Adipocyte (in vitro differentiated cells): ENCODE results near the gene LDLRAD2.

ENCODE experiments used
- DNase-seq: peaks from one replicate; pipeline ENCODE4 v3.0.0-alpha.2; 2015; ENCODE audit warnings: low read depth
- H3K27me3 ChIP-seq: replicated peaks from 2 replicates; pipeline ENCODE4 v1.7.0; 2013; ENCODE audit warnings: mild to moderate bottlenecking, low read length, moderate library complexity; ENCODE audit not compliant: control insufficient read depth, insufficient read depth
- H3K36me3 ChIP-seq: 2 replicates; pipeline ENCODE4 v1.7.0; 2013; ENCODE audit warnings: low read length, mild to moderate bottlenecking, moderate library complexity; ENCODE audit not compliant: control insufficient read depth, insufficient read depth, severe bottlenecking
- H3K4me1 ChIP-seq: 2 replicates; pipeline ENCODE4 v1.7.0; 2013; ENCODE audit warnings: mild to moderate bottlenecking, low read length, moderate library complexity; ENCODE audit not compliant: control insufficient read depth, insufficient read depth
- H3K4me3 ChIP-seq: 2 replicates; pipeline ENCODE4 v1.7.0; 2013; ENCODE audit warnings: mild to moderate bottlenecking, low read length, moderate library complexity
- H3K9ac ChIP-seq: 2 replicates; pipeline ENCODE4 v1.7.0; 2013; ENCODE audit warnings: mild to moderate bottlenecking, low read length, moderate library complexity
- H3K9me3 ChIP-seq: 2 replicates; pipeline ENCODE4 v1.7.0; 2013; ENCODE audit warnings: mild to moderate bottlenecking, low read length, moderate library complexity; ENCODE audit not compliant: control insufficient read depth

The LDLRAD2 gene

DNA sequence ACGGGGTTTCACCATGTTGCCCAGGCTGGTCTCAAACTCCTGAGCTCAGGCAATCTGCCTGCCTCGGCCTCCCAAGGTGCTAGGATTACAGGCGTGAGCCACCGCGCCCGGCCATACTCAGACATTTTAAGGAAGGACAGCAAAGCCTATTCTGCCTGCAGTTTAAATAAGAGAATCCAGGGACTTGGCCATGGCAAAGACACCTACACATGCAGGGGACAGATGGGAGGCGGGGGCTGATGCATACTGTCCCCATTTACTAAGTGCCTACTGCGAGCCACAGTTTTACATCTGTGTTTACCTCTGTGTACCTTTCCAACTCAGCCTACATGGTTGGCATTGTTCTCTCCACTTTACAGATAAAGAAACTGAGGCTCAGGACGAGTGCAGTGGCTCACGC is 25.4 kb downstream of the LDLRAD2 start:
- H3K9me3 ChIP-seq: no peaks in the 10 kb centered on the region
- peaks cover 99% of the 10 kb centered on the region for H3K36me3 ChIP-seq
- H3K9ac ChIP-seq: no peak overlapping the region
- DNase-seq: no peak
- no peaks in the 10 kb centered on the region for H3K27me3 ChIP-seq
- no peaks in the 10 kb centered on the region for H3K4me1 ChIP-seq
- H3K4me3 ChIP-seq: no peak overlapping the region

DNA sequence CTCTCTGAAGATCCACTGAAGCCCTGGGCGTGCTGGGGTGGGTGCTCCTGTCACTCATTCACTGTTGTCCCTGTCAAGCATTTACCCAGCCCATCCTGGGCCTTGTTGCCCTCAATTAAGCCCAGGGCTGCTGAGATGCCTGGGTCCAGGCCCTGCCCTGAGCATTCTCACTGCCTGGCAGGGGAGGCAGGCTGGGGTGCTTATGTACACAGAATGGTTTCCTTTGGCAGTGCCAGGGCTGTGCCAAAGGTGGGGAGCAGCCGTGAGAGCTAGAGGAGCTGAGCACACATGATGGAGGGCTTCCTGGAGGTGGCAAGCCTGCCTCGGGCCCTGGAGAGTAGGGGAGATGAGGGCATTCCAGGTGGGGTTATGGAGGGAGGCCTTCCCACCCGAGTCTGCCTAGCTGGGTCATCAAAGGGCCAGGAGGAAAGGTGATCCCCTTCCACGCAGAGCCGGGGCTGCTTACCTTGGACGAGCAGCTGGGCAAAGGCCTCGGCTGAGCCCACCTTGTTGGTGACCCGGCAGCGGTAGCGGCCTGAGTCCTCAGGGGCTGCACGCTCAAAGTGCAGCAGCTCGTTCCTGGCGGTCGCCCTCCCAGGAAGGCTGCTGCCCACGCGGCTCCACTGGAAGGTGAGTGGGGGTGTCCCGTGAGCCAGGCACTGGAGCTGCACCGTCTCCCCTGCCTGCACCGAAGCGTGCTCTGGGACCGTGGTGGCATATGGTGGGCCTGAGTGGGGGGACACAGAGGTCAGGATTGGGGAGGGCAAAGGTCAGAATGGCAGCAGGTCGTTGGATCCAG is 26.5 kb downstream of the LDLRAD2 start:
- no peak overlapping the region for H3K4me3 ChIP-seq
- peaks cover 99% of the 10 kb centered on the region for H3K36me3 ChIP-seq
- no peaks in the 10 kb centered on the region for H3K27me3 ChIP-seq
- H3K9me3 ChIP-seq: no peaks in the 10 kb centered on the region
- no peak overlapping the region for H3K9ac ChIP-seq
- no peak for DNase-seq
- H3K4me1 ChIP-seq: no peaks in the 10 kb centered on the region

DNA sequence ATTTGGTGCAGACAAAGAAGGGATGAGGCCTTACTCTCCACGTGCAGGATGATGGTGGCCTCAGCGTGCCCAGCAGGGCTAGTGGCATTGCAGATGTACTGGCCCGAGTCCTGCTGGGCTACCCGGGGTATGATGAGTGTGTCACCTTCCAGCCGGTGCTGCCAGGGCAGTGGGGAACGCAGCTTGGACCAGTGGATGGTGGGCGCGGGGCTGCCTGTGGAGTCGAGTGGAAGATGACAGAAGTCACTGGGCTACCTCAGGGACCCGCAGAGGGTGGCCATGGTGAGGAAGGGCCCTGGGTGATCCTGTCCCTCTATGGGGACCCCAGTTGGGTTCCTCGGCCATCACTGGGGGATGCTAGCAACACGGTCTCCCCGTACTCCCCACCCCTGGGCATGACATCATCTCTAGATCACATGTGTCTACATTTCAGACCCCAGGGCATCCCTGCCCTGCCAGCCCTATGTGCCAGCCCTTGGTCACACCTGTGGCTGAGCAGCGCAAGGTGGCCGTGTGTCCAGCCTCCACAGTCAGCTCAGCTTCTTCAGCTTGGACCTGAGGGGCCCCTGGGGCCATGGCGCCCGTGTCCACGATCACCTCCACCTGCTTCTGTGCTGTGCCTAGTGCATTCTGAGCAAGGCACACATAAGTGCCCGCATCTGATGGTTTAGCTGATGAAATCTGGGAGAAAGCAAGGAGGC is 27.4 kb downstream of the LDLRAD2 start:
- Histone ChIP-seq H3K36me3 (peaks cover 99% of the 10 kb centered on the region), H3K9me3 (no peaks in the 10 kb centered on the region), H3K4me1 (no peaks in the 10 kb centered on the region), H3K4me3 (no peak overlapping the region), H3K9ac (no peak overlapping the region), H3K27me3 (no peaks in the 10 kb centered on the region)
- no peak for DNase-seq

DNA sequence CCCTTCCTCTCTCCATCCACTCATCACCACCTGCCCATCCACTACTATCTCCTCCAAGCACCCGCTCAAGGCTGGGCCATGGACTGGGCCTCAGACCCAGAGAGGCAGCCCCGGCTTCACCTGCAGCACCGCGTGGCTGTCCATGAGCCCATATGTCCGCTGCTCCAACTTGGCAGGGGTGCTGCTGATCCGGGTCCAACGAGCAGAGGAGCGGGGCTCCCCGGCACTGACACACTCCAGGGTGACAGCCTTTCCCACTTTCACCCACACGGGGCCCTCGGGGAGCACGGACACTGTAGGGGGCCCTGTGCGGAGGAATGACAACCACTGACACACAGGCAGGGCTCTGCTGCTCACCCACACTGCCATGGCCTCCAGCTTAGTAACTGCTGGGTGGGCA is 28.9 kb downstream of the LDLRAD2 start:
- Histone ChIP-seq H3K9ac (no peak overlapping the region), H3K36me3 (peaks cover 98% of the 10 kb centered on the region)

DNA sequence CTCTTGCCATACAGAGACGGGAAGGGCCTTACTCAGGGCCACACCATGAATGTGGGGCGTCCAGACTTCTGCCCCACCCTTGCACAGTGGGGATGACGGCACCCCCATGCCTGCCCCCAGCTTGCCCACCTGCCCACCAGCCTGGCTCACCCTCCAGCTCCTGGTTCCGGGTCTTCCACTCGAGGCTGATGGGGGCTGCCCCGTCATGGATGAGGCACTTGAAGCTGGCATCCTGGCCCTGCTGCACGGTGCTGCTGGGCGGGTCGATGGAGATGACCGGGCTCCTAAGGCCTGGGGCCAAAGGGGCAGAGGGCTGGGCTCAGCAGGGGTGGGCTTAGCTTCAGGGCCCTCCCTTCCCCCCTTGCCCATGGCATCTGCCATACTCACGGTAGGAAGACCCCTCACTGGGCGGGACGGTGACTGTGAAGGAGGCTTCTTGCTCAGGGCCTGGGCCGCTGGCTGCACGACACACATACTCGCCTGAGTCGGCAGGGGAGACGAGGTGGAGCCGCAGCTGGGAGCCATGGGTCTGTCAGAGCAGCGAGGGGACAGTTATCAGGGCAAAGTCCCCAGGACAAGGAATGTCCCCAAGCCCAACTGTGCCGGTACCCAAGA is 29.9 kb downstream of the LDLRAD2 start:
- H3K36me3 ChIP-seq: peaks cover 98% of the 10 kb centered on the region

More for the DNA sequence above, 28.9 kb downstream of the LDLRAD2 start:
- no peak for DNase-seq
- no peaks in the 10 kb centered on the region for H3K4me1 ChIP-seq
- no peaks in the 10 kb centered on the region for H3K9me3 ChIP-seq
- no peaks in the 10 kb centered on the region for H3K27me3 ChIP-seq
- H3K4me3 ChIP-seq: no peak overlapping the region

DNA sequence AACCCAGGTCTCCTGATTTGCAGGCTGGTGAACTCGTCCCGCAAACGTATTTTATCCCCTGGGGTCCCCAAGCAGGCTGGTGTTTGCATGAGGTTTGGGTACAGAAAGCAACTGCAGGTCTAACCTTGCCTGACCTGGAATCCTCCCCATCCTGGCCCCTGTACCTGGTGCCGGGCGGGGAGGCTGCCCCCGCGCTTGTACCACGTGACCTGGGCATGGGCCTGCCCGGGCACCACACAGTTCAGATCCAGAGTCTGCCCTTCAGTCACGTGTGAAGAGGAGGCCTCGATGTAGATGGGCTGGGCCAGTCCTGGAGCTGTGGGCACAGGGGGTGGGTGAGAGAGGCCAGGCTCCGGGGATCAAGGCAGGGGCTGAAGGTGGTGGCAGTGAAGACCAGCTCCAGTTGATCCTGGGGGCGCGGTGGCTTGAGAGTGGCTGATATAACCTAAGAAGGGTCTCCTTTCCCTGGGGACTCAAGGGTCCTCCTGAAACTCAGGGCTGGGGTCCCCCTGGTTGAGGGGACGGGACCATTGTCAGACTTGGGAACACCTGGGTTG is 30.6 kb downstream of the LDLRAD2 start:
- H3K27me3 ChIP-seq: no peaks in the 10 kb centered on the region
- no peaks in the 10 kb centered on the region for H3K4me1 ChIP-seq
- DNase-seq: no peak
- no peaks in the 10 kb centered on the region for H3K9me3 ChIP-seq
- H3K9ac ChIP-seq: no peak overlapping the region
- H3K36me3 ChIP-seq: peaks cover 98% of the 10 kb centered on the region
- H3K4me3 ChIP-seq: no peak overlapping the region

More for the DNA sequence above, 29.9 kb downstream of the LDLRAD2 start:
- Histone ChIP-seq H3K27me3 (no peaks in the 10 kb centered on the region), H3K4me3 (no peak overlapping the region), H3K9ac (no peak overlapping the region), H3K4me1 (no peaks in the 10 kb centered on the region), H3K9me3 (no peaks in the 10 kb centered on the region)
- DNase-seq: no peak

DNA sequence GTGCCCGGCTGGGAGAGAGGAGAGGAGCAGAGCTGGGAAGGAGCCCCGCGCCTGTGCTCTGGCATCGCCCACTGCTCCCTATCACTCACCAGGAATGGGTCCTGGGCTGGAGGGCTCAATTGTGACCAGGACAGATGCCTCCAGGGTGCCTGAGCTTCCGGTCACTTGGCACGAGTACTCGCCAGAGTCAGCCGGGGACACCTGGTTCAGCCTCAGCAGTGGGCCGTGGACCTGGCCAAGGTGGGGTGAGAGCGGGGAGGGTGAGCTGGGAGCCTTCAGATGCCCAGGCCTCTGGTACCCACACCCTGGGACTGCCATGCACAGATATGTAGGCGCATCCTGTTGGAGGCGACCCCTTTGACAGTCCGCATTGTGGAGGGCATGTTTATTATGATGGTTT is 31.1 kb downstream of the LDLRAD2 start:
- H3K4me3 ChIP-seq: no peak overlapping the region
- H3K36me3 ChIP-seq: peaks cover 98% of the 10 kb centered on the region
- no peak for DNase-seq

DNA sequence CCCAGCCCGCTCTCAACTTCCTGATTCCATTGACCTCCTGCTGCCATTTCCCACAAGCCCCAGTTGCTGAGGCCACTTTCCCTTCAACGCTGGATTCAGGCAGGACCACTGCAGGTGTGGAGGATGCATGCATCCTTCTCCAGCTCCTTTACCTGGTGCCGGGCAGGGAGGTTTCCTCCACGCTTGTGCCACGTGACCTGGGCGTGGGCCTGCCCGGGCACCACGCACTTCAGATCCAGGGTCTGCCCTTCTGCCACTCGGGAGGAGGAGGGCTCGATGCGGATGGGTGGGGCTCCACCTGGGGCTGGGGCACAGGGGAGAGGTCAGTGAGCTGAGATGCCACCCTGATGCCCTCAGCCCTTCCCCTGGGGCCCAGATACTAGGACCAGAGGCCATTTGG is 31.9 kb downstream of the LDLRAD2 start:
- H3K9ac ChIP-seq: no peak overlapping the region
- no peak overlapping the region for H3K4me3 ChIP-seq
- peaks cover 98% of the 10 kb centered on the region for H3K36me3 ChIP-seq
- H3K27me3 ChIP-seq: no peaks in the 10 kb centered on the region
- H3K9me3 ChIP-seq: no peaks in the 10 kb centered on the region
- H3K4me1 ChIP-seq: no peaks in the 10 kb centered on the region
- DNase-seq: no peak

More for the DNA sequence above, 31.1 kb downstream of the LDLRAD2 start:
- no peaks in the 10 kb centered on the region for H3K4me1 ChIP-seq
- no peaks in the 10 kb centered on the region for H3K27me3 ChIP-seq
- H3K9me3 ChIP-seq: no peaks in the 10 kb centered on the region
- H3K9ac ChIP-seq: no peak overlapping the region

DNA sequence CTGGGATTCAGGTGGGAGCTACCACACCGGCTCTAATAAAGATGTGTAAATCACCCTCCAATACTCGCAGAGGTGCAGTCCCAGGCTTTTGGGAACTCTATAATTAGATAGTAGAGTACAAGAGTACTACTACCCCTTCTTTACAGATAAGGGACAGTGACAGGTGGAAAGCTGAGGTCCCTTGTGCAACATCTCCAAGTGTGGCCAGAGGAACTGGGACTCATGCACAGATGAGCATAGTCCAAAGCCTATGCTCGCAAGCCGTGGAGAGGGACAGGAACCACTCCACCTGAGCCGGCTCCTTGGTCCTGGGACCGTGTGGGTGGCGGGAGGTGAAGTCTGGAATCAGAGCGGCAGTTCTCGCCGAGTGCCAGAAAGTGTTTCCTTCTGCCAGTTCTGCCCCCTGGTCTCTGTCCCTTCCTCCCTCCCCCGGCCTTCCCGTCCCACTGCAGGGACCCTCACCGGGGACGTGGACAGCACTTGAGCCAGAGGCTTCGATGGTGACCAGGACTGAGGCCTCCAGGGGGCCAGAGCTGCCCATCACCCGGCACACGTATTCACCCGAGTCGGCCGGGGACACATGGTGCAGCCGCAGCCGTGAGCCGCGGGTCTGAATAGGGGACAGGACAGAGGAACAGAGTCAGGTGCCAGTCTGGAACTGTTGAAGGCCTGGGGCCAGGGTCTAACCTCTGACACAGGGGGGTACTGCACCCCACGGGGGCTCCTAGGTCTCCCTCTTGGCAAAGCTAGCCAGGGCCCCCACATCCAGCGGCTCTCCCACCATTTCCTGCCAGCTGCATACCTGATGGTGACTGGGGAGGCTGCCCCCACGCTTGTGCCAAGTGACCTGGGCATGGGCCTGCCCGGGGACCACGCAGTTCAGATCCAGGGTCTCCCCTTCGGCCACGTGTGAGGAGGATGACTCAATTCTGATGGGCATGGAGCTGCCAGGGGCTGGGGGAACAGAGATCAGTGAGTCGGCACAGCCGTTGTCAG is 33.9 kb downstream of the LDLRAD2 start:
- no peaks in the 10 kb centered on the region for H3K4me1 ChIP-seq
- no peak for DNase-seq
- peaks cover 99% of the 10 kb centered on the region for H3K36me3 ChIP-seq
- no peaks in the 10 kb centered on the region for H3K27me3 ChIP-seq
- no peak overlapping the region for H3K4me3 ChIP-seq
- no peak overlapping the region for H3K9ac ChIP-seq
- H3K9me3 ChIP-seq: no peaks in the 10 kb centered on the region

DNA sequence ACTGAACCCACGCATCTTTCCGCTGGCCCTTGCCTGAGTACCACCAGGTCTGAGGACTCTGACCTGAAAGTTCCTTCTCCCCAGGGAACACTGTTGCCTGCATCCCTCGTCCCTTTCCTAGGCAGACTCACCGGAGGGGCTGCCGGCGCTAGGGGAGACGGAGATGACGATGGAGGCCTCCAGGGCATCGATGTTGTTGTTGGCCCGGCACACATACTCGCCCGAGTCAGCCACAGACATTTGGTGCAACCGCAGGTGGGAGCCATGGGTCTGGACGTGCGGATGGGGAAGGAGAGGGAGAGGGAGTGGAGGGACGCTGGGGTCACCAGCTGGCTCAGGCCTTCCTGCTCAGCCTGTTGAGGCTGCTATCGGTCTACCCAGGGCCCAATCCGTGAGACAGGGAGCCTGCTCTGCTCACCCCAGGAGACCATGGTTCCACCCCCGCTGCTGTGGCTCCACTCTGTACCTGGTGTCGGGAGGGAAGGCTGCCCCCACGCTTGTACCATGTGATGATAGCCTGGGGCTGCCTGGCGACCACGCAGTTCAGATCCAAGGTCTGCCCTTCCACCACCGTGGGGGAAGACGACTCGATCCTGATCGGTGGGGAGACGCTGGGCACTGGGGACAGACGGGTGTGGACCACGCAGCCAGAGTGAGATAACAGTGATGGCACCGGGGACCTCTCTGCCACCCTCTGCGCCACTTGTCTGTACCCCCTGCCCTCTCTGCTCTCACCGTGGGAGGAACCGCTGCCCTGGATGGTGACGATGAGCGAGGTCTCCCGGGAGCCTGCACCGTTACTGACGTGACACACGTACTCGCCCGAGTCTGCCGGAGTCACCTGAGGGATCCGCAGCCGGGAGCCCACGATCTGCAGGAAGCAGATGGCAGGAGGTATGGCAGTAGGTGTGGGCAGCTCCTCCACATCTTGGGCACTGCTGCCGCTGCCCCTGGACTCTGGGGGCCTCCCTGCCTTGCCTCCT is 35.4 kb downstream of the LDLRAD2 start:
- peaks cover 99% of the 10 kb centered on the region for H3K36me3 ChIP-seq

More for the DNA sequence above, 35.4 kb downstream of the LDLRAD2 start:
- H3K9ac ChIP-seq: no peak overlapping the region
- DNase-seq: no peak
- H3K9me3 ChIP-seq: no peaks in the 10 kb centered on the region
- H3K4me3 ChIP-seq: no peak overlapping the region
- no peaks in the 10 kb centered on the region for H3K4me1 ChIP-seq
- H3K27me3 ChIP-seq: no peaks in the 10 kb centered on the region
